NCI-H82 treated with DMSO at 0.1 percent for 48 hours (cell line): ENCODE results near the gene SEC14L1.

Source experiments
- DNase-seq: peaks from one replicate; lab custom pipeline; 2025; ENCODE audit not compliant: unreplicated experiment; lab: John Stamatoyannopoulos, UW

Gene SEC14L1

DNA sequence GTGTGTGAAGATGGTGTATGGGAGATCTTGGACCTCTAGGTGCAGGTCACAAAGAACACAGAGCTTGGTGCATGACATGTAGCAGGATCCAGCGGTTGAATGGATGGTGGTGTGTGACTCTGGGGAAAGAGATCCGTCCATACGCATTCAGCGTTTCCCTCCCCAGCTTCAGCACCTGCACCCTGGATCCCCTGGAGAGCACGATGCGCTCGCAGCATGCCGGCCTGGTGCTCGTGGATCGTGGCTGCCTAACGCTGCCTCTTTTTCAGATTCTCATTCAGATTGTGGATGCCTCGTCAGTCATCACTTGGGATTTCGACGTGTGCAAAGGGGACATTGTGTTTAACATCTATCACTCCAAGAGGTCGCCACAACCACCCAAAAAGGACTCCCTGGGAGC, 70.9 kb downstream of the SEC14L1 start:
- no peak for DNase-seq

DNA sequence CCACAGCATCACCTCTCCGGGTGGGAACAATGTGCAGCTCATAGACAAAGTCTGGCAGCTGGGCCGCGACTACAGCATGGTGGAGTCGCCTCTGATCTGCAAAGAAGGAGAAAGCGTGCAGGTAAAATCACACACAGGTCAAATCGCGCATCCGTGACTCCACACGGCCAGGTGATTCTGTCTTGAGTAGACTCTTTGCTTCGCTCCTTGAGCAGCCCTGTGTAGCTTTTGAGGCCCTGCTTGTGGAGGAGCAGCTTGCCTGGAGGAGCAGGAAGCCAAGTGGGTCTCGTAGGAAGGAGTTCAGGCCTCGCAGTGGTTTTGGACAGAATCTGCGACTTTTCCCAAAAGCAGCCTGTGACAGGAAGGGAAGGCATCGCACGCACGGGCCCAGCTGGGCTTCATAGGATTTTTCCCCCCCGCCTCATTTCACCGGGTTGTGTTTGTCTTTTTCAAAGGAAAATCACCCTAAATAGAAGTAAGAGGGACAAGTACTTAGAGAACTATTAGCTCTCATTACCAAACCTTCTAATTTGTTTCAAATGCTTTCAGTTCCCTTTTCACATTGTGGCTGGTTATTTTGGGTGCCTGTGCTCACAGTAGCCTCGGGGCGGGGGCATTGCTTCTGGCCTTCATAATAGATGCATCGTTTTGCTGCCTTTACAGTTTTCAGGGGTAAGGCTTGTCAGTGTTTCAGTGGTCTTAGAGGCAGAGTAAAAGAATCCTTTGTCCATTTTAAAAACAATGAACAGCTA, 71.5 kb downstream of the SEC14L1 start:
- no peak for DNase-seq

DNA sequence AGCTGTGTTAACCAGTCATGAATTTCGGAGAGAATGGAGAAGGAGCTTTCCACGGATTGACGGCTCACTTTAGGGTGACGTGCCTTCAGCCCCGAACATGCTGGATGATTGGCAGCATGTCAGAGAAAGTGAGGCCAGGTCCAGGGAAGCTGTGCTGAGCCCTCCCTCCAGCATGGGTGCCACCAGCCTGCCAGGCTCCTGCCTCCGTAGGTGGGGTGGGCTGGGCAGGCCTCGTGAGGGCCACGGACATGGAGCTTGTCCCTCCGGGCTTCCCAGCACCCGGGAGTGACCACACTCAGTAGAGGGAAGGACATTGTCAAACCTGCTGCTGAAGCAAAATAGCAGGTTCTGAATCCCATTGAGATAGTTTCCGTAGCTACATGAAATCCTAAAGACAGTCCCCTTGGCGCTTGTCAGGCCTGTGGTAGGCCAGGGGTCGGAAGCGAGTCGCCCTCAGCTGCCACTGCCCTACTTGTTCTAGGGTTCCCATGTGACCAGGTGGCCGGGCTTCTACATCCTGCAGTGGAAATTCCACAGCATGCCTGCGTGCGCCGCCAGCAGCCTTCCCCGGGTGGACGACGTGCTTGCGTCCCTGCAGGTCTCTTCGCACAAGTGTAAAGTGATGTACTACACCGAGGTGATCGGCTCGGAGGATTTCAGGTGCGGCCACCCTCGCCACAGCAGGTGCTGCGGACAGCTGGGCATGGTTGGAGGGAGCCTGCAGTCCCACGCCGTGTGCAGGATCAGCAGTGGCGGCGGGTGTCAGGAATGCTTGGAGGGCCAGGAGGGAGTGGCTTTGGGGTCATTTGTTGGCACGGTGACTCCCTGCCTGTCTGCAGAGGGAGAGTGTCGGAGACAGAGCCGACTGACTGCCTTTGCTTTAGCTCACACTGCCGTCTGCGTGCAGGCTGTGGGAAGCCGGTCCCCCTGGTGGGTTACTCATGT, 72.3 kb downstream of the SEC14L1 start:
- DNase-seq: no peak

DNA sequence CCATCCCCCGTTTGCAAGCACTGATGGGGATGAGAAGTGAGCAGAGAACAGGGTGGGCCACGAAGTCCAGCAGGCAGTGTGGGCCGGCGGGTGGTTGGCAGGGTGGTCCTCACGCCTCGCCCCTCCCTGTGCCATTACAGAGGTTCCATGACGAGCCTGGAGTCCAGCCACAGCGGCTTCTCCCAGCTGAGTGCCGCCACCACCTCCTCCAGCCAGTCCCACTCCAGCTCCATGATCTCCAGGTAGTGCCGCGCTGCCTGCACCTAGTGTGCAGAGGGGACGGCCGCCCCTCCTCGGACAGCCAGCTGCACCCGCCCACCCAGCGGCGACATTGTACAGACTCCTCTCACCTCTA, 73.0 kb downstream of the SEC14L1 start:
- DNase-seq: no peak

DNA sequence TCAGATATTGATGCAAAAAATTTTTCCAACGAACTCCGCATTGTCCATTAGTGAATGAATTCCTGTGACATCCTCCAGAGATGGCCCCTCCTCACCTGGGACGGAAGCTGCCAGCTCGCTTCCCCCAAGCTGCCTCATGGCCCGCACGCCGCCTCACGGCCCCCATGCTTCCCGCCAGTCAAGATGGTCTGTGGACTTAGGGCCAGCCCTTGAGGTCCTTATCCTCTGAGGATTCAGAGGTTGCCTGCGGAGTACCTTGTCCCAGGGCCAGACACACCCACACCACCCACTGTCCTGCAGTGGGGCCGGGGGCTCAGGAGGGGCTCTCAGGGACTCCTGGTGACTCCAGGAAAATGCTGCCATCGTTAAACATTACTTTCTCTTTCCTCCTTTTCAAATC, 73.6 kb downstream of the SEC14L1 start:
- no peak for DNase-seq

DNA sequence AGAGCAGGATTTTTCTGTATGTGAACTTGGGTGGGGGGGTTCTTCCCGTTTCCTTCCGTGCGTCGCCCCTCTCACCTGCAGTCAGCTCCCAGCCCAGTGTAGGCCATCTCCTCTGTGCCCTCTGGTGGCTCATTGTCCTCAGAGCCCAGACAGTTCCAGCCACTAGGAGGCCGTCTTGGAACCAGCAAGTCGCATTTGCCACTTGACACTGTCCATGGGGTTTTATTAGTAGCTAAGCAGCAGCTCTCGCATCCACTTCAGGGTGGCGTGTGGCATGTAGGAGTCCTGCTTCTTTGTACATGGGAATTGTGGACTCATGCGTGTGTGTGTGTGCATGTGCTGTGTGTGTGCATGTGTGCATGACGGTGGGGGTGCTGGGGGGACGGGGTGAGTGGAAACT, 74.0 kb downstream of the SEC14L1 start:
- no peak for DNase-seq

DNA sequence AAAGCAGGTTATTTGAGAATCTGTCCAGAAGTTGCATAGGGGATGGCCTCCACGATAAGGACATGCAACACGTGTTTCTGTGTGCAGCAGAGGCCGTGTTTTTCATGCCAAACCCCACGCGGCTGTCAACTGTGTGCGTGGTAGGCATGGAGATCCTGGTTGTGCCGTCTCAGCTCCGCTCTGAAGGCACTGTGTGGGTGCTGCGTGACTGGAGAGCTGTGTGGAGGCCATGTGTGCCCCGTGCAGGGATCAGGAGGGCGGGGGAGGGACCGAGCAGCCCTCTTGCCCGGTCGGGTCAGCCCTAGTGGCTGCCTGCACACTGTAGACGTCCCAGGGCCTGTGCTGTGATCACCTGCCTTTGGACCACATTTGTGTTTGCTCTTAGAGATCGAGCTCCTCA, 74.5 kb downstream of the SEC14L1 start:
- no peak for DNase-seq

DNA sequence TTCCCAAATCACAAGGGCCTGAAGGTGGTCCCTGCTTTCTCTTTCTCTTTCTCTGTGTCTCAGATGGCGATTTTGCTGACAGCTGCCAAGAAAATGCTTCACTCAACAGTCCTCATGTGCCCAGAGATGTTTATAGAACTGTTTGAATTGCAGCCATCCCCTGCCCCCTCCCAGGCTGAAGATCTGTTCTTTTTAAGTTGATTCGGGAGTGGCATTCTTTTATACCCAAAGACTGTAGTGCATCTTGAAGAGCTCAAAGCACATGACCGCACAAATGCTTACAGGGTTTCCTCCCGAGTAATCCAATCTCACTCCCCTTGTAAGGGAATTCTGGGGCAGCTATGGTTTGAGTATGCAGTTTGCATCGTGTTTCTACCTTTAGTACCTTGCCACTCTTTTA, 75.7 kb downstream of the SEC14L1 start:
- no peak for DNase-seq

DNA sequence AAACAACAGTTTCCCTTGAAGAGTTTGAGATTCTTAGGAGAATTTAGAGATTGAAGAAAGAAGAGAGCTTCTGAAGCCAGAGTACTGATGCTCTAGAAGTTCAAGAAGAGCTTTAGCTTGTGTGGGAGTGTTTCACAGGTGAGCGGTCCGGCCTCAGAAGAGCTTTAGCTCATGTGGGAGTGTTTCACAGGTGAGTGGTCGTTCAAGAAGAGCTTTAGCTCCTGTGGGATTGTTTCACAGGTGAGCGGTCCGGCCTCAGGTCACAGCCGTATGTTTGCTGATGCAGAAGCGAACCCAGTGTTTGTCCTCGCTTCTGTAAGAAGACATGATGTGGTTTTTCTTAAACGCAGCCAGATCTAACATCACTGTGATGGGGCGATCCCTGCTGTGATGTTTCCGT, 76.4 kb downstream of the SEC14L1 start:
- no peak for DNase-seq

DNA sequence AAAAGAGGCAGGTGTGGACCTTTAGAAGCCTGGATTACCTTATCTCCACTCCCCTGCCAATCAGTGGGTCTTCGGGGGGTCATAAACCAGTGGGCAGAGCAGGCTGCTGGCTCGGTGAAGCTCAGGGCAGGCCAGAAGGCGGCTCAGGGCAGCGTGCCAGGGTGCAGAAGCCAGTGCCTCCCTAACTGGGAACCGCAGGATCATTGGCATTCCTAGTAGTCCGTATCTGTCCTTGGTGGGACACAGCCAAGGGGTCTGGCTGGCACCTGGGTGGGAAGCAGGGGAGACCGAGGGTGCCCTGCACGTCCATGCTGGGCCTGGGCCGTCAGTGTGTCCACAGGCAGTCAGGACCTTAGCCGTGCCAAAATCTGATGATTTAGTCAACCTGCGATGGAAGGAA, 76.8 kb downstream of the SEC14L1 start:
- no peak for DNase-seq

DNA sequence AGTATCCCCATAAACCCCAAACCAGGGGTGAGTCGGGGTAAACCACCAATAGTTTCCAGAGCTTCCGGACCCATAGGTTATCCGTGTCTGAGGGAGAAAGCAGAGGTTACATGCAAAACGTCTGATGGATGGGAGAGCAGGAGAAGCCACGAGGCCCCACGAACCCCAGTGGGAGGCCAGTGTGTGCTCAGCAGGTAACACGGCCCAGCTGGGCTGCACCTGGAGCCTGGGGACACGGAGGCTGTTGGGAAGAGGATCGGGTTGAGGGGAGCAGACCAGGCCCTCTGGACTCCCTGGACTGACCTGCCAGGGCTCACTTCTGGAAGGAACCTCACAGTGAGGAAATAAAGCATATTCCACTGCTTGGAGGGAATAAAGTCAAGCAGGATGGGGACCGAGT, 78.1 kb downstream of the SEC14L1 start:
- no peak for DNase-seq

DNA sequence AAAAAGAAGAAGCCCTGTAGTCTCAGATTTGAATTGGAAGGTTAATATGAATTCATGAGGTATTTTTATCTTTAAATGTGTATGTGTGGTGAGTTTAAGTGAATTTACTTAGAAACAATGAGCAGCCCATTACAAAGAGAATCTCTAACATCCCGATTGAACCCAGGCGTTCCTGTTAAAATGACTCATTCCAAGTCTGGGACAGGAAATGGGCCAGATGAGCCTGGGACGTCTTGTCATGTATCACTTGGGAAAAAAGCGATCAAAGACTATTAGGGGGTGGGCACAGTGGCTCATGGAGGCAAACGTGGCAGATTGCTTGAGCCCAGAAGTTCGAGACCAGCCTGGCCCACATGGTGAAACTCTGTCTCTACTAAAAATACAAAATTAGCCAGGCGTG, 81.6 kb downstream of the SEC14L1 start:
- no peak for DNase-seq

DNA sequence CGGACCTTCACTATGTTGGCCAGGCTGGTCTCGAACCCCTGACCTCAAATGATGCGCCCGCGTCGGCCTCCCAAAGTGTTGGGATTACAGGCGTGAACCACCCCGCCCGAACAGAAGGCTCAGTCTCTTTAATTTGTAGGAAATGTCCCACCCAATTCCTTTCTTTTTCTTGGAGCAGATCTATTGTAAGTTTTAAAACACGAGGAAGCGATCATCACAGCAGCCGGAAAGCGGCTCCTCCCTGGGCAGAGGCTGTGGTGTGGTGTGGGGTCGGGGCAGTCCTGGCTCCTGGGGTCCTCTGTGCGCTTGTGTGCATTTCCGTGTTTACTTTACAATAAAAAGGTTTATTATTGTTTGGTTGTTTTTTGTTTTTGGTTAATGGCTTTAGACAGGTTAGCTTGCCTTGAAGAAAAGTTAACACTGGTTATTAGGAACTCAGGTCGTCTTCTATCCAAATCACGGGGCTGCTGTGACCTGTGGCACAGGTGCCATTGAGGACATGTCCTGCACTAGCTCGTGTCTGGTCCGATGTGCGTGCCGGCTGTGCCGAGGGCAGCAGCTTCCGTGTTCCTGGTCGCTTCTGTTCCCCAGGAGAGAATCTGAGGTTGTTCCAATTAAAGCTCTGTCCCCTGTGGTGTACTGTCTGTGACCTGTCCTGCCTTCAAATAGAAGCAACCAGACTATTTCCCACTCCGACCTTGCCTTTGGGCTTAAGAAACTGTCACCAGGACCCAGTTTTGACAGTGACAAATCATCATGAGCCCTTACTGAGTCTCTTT, 83.1 kb downstream of the SEC14L1 start:
- no peak for DNase-seq

DNA sequence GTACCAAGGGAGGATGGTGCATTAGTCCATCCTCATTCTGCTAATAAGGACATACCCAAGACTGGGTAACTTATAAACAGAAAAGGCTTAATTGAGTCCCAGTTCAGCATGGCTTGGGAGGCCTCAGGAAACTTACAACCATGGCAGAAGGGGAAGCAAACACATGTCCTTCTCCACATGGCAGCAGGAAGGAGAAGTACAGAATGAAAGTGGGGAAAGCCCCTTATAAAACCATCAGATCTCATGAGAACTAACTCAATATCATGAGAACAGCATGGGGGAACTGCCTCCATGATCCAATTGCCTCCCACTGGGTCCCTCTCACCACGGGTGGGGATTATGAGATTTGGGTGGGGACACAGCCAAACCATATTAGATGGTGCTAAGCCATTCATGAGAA, 84.5 kb downstream of the SEC14L1 start:
- no peak for DNase-seq

DNA sequence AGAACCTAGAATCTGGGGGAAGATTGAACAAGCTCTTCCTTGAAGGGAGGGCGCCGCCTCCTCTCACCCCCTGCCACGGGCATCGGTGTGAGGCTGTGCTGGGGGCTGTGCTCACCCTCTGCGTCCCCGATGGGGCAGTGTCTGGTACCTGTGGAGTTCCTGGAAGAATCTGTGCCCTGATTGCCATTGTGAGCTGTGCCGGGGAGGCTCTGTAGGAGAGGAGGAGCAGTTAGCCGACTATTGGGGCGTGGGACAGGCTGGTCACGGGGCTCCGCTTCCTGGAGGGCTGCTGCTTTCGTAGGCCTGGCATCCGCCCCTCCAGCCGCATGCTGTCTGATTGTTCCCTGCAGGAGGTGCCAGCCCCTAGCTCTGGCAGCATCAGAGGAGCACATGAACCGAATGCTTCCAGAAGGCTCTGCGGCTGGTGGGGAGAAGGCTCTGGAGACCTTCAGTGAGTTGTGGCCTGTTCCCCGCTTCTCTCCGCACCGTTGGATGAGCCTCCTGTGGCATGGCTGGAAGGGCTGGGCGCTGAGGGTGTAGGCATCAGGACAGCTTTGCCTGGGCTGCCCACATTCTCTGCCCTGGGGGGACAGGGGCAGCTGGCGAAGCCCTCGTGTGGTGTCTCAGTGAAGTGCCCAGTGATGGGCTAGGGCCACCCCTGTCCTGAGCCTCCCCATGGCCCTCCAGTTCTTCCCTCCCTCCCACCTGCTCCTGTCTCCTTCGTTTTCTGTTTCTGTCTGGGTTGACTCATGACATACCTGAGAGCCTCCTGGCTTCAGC, 86.9 kb downstream of the SEC14L1 start:
- DNase-seq: no peak

DNA sequence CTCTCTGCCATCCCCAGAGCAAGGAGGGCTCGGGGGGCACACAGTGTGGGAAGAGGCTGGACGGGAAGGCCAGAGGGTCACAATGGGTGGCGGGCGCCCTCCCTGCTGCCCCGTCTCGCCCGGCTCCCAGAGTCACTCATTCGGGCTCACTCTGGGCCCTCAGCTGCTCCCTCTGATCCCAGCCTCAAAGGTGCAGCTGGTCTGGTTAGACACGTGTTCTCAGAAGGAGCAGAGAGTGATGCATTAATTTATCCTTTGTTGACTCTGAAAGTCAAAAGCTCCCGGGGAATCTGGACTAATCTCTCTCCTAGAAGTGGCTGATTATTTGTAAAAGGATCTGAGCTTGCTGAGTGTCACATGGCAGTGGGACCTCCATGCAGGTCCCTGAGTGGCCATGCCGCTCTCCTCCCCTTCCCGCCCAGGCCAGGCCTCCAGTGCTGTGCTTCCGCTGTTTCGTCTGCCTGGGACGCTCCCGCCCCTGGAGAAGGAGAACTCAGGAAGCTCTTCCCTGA, 87.5 kb downstream of the SEC14L1 start:
- DNase-seq: no peak

DNA sequence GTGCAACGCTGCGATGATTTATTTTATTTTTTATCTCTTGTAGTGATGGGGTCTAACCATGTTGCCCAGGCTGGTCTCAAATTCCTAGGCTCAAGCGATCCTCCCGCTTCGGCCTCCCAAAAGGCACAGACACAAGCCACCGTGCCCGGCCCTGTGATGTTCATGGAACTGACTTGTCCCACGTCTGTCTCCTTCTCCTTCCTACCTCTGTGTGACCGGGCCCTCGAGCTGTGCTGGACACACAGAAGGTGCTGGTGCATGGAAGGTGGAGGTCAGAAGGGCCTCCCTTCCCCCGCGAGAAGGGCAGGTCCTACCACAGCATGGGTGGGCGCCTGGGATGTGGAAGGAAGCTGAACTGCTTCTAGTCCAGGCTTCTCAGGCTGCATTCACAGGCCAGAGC, 88.0 kb downstream of the SEC14L1 start:
- DNase-seq: no peak

DNA sequence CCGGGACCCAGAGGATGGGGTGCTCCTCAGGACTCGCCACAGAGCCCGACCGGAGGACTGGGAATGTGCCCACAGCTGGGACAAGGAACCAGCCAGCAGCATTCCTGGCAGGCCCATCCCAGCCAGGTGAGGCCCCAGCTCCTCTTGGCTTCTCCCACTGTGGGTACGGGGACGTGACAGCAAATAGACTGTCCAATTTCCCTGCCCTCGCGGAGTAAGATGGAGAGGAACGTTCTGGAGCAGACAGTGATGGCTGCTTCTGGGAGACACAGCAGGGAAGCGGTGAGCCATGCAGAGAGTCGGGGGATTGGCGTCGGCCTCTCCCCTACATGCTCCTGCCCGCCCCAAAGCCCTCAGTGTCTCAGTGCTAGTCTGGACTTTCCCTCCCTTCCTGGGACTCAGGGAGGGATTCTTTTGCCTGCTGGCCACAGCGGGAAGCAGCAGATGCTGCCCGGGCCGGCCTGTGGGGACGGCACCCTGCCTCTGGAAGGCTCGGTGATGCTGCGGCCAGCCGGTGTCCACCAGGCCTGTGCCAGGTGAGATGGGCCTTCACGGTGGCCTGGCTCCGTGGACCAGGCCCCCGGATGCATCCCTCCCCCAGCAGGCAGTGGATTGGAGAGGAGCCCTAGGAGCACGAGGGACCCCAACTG, 89.1 kb downstream of the SEC14L1 start:
- DNase-seq: no peak

DNA sequence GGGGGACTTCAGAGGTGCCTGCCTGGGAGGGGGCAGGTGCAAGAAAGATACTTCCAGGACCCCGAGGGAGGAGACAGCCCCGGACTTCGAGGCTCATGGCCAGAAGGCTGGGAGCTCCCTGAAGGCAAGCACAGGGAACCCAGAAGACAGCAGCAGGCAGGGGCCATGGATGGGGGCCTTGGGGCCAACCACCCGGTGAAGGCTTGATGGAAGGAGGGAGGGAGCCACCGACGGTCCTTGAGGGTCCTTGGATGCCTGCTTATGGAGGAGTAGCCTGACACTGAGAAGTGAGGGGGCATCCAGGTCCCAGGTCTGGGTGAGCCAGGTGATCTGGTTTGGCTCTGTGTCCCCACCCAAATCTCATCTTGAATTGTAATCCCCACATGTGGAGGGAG, 89.7 kb downstream of the SEC14L1 start:
- DNase-seq: no peak
